Upper lobe of right lung (tissue), 1 donor: ENCODE data around the gene IFT57. TPM values are rescaled to one million over a fixed set of nuclear protein-coding genes. Genes with fewer than 3 reads are reported as not detected.
A peak's percentile ranks its signal among the peaks of the same experiment; 100 is the strongest.
"Not testable (repeated sequence)": the region's sequence is repeated elsewhere in the genome, so short reads cannot be mapped to it uniquely, and the experiment has no call there.

Source experiments
- ATAC-seq: fragments of 200-7000 bp; cut with Tn5 transposase; one replicate; pipeline ENCODE4 v1.9.1; 2020; ENCODE audit warnings: mild to moderate bottlenecking, moderate library complexity
- DNase-seq: peaks from one replicate; pipeline ENCODE4 v3.0.0-alpha.2; 2020
- H3K27ac ChIP-seq: fragments of 200-600 bp; one replicate; pipeline ENCODE4 v1.8.0; 2022
- H3K27me3 ChIP-seq: fragments of 200-600 bp; one replicate; pipeline ENCODE4 v1.8.0; 2022; ENCODE audit warnings: mild to moderate bottlenecking
- H3K36me3 ChIP-seq: fragments of 200-600 bp; one replicate; pipeline ENCODE4 v1.8.0; 2022
- H3K4me1 ChIP-seq: fragments of 200-600 bp; one replicate; pipeline ENCODE4 v1.8.0; 2022
- H3K4me3 ChIP-seq: fragments of 200-600 bp; one replicate; pipeline ENCODE4 v1.8.0; 2022; ENCODE audit warnings: mild to moderate bottlenecking
- H3K9me3 ChIP-seq: fragments of 200-600 bp; one replicate; pipeline ENCODE4 v1.8.0; 2022
- CTCF ChIP-seq: fragments of 200-600 bp; IDR thresholded peaks from one replicate; pipeline ENCODE4 v1.8.0; 2022; ENCODE audit warnings: antibody characterized with exemption
- intact Hi-C: fragments of 100-400 bp; cut with DNase I; formaldehyde crosslinking; loops from one replicate; pipeline ENCODE4 v1.11.0; 2022
- long read RNA-seq: library from polyadenylated mRNA; unstranded; transcript quantifications from one replicate; pipeline ENCODE4 v2.0.0, GENCODE V29; 2021
- total RNA-seq: library from RNA; stranded (reverse); fragmentation: NEBNext Ultra II Directional; extraction: Animal tissue kit (Norgen Biotek cat#: 25700); gene quantifications from one replicate; pipeline ENCODE4 v1.2.1, GENCODE V29; 2021
- donor health status: DM: no; HTN: yes; CAD: no; lungs with severe emphysema.

The IFT57 gene
- 135 TPM for total RNA-seq
- long read RNA-seq, transcript IFT57-201 (11 exons, 3,203 nt) = major isoform, 217 of 242 reads
- long read RNA-seq, partial matches to known transcripts = 3 of 242 reads
- long read RNA-seq, other reads (novel, unspliced or antisense) = 22 of 242 reads

GRCh38 chr3:108221911-108222852 is at the start of gene IFT57:
Gene IFT57 (minus strand): TSS chr3:108222424. CDS start chr3:108222322, 102 bp downstream.
- peak; percentile 99 for ATAC-seq
- Histone ChIP-seq H3K4me3 (peak within 1 kb of the TSS; percentile 81), H3K27ac (peak within 1 kb of the TSS; percentile 94), H3K4me1 (peaks cover 16% of the 10 kb centered on the region), H3K36me3 (no peaks in the 10 kb centered on the region), H3K9me3 (no peaks in the 10 kb centered on the region), H3K27me3 (no peaks in the 10 kb centered on the region)
- intact Hi-C loops = no loop called here
- no peak for TF ChIP-seq CTCF
- DNase-seq = peak; percentile 97

DNA sequence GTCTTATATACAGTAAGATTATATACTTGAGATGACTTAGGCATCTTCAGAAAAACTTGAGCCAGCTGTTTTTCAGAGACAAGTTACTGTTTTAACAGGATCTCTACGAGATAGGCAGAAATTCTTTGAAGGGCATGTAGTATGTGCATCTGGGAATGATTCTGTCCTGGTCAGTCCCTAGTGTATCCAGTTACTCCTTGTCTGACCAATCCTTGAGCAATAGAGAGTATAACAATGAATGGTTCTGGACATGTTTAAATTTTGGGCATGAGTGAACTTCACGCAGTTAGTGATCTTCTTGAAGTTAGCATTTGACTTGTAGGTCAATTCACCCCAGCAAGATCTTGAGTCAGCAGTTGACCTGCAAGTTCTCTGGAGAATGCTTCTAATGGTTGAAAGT is 49.4 kb upstream of the IFT57 start:
- intact Hi-C loops = no loop called here
- no peak overlapping the region for H3K4me3 ChIP-seq
- H3K27ac ChIP-seq = no peak overlapping the region
- TF ChIP-seq CTCF = no peak
- H3K27me3 ChIP-seq = no peaks in the 10 kb centered on the region
- H3K4me1 ChIP-seq = no peaks in the 10 kb centered on the region
- no peaks in the 10 kb centered on the region for H3K36me3 ChIP-seq
- DNase-seq = no peak
- H3K9me3 ChIP-seq = no peaks in the 10 kb centered on the region
- no peak for ATAC-seq

DNA sequence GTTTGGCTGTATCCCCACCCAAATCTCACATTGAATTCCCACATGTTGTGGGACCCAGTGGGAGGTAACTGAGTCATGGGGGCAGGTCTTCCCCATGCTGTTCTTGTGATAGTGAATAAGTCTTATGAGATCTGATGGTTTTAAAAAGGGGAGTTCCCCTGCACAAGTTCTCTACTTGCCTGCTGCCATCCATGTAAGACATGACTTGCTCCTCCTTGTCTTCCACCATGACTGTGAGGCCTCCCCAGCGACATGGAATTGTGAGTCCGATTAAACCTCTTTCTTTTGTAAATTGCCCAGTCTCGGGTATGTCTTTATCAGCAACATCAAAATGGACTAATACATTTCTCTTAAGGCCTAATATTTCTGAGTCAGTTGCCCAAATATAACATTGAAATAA is 46.0 kb upstream of the IFT57 start:
- H3K4me1 ChIP-seq, H3K9me3 ChIP-seq, ATAC-seq, H3K27me3 ChIP-seq, intact Hi-C loops, H3K4me3 ChIP-seq, DNase-seq, H3K27ac ChIP-seq, H3K36me3 ChIP-seq: not testable (repeated sequence)

DNA sequence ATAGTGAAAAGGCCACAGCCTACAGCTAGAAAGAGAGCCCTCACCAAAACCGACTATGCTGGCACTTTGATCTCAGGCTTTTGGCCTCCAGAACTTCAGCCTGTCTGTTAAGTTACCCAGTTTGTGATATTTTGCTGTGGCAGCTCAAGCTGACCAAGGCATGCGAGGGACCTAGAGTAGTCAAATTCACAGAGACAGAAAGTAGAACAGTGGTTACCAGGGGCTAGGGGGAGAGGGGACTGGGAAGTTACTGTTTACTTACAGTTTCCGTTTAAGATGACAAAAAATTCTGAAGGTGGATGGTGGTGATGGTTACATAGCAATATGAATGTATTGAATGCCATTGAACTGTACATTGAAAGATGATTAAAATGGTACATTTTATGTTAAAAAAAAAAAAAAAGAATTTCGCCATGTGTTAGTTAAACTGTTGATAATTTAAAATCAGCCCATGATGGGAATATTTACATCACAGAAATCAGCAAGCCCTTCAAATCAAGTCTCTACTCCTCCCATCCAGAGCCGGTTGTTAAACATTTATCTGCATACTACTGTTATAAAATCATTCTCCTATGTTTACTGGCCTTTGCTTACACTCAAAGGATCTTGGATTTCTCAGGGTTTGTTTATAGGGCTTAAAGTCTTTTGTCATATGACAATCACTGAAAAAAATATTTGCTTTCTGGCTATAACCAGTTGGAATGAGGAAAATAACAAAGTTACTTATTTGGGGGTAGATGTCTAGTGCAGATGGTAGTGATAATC is 42.5 kb upstream of the IFT57 start:
- H3K27ac ChIP-seq, H3K9me3 ChIP-seq, H3K36me3 ChIP-seq, DNase-seq, intact Hi-C loops, H3K27me3 ChIP-seq, H3K4me1 ChIP-seq, H3K4me3 ChIP-seq, ATAC-seq: not testable (repeated sequence)

- Histone ChIP-seq H3K9me3 (no peaks in the 10 kb centered on the region), H3K4me3 (no peak overlapping the region), H3K27ac (no peak overlapping the region), H3K36me3 (no peaks in the 10 kb centered on the region), H3K4me1 (no peaks in the 10 kb centered on the region), H3K27me3 (no peaks in the 10 kb centered on the region)
- ATAC-seq (no peak), DNase-seq (no peak)
- TF ChIP-seq CTCF = no peak
- intact Hi-C loops = no loop called here
These were observed 32.9 kb upstream of the IFT57 start for GRCh38 chr3:108255131-108255530.

GRCh38 chr3:108251844-108252243 is 29.6 kb upstream of the IFT57 start:
- Histone ChIP-seq H3K36me3 (no peaks in the 10 kb centered on the region), H3K27me3 (no peaks in the 10 kb centered on the region), H3K27ac (no peak overlapping the region), H3K4me3 (no peak overlapping the region), H3K4me1 (no peaks in the 10 kb centered on the region), H3K9me3 (no peaks in the 10 kb centered on the region)
- no peak for DNase-seq
- TF ChIP-seq CTCF = no peak
- intact Hi-C loops = no loop called here
- ATAC-seq = no peak
